ENCODE results near the gene KRTAP5-11.
"Not testable (repeated sequence)": the region's sequence is repeated elsewhere in the genome, so short reads cannot be mapped to it uniquely, and the experiment has no call there.

DNA sequence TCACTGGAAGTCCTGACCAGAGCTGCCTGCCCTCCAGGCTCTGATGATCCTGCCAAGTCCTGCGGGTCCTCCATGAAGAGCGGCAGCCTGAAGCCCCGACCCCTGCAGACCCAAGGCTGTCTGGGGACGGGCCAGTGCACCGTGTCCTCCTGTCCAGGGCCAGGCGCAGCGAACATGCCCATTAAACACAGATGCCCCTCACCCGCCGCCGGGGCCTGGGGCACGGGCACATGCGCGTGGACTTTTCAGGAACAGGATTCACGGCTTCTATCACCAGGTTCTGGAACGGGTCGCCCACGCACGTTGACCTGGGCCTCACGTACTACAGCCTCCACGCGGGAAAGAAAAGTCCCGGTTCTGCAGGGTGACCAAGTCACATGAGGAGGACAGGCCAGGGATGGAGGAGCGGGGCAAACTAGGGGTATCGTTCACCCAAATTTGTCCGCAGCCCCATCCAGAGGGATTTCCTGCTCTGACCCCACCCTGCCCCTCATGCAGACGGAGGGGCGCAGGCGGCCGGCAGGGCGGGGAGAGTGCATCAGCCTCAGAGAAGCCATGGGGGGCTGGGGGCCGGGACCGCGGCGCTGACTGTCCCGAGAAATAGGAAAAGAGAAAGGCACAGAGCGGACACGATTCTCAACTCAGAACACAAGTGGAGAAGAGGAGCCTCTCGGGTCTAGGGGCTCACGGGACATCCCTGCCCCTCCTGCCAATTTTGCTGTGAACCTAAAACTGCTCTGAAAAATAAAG lies 11.4 kb downstream of the KRTAP5-11 start:
- TF ChIP-seq CTCF (IDR thresholded peaks at IDR 0.05; ENCODE audit: extremely low read depth in 1 of 2, insufficient read depth in 1 of 2, low read depth in 1 of 2, low read length in 2 of 2); POLR2A (IDR thresholded peaks at IDR 0.05; ENCODE audit: low read depth, low read length); MYC (IDR thresholded peaks at IDR 0.05; ENCODE audit: low read depth, low read length); POLR2AphosphoS5 (IDR thresholded peaks at IDR 0.05; ENCODE audit: insufficient read depth, low read depth, low read length); JUN (IDR thresholded peaks at IDR 0.05; ENCODE audit: borderline replicate concordance, insufficient read depth, insufficient read length, low read depth); EZH2 (IDR thresholded peaks at IDR 0.05; ENCODE audit: borderline replicate concordance, low read depth, low read length, severe bottlenecking); GATA2 (IDR thresholded peaks at IDR 0.05; ENCODE audit: insufficient read depth, insufficient read length, low read depth, low read length): not testable (repeated sequence)
- TF ChIP-seq, protein P1, sequence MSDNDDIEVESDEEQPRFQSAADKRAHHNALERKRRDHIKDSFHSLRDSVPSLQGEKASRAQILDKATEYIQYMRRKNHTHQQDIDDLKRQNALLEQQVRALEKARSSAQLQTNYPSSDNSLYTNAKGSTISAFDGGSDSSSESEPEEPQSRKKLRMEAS (IDR thresholded peaks at IDR 0.05; ENCODE audit: insufficient read depth, insufficient read length), result not testable (repeated sequence)
